GM21360 (cell line): ENCODE data around the gene PDS5A.
"Not testable (repeated sequence)": the region's sequence is repeated elsewhere in the genome, so short reads cannot be mapped to it uniquely, and the experiment has no call there.

Experiments used
- ATAC-seq: cut with Tn5 transposase; IDR thresholded peaks from one replicate; pipeline ENCODE4 v1.9.1; 2021; ENCODE audit warnings: mild to moderate bottlenecking, moderate library complexity; ENCODE audit not compliant: unreplicated experiment

The PDS5A gene

DNA sequence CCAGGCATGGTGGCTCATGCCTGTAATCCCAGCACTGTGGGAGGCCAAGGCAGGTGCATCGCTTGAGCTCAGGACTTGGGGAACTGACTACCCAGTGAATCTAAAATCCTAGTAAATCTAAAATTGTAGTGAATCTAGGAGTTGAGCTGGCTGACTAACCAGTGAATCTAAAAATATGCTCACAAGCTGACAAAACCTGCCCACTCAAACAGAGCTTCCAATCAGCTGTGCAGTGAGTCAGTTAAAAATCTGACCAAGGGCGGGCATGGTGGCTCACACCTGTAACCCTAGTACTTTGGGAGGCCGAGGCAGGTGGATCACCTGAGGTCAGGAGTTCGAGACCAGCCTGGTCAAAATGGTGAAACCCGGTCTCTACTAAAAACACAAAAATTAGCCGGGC is 72.7 kb downstream of the PDS5A start:
- ATAC-seq, result not testable (repeated sequence)

DNA sequence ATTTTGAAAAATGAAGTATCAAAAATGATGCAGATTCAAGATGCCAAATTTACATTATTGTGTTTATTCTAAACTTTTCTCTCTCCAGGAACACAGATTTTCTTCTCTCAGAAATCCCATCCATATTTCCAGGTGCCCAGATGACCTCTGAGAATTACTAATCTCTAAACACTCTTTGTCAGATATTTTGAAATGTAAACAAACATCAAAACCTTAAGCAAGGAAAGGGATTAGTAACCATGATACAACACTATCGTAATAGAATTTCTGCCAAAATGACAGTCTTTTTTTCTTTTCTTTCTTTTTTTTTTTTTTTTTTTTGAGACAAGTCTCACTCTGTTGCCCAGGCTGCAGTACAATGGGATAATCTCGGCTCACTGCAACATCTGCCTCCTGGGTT is 76.7 kb downstream of the PDS5A start:
- ATAC-seq, result no peak

DNA sequence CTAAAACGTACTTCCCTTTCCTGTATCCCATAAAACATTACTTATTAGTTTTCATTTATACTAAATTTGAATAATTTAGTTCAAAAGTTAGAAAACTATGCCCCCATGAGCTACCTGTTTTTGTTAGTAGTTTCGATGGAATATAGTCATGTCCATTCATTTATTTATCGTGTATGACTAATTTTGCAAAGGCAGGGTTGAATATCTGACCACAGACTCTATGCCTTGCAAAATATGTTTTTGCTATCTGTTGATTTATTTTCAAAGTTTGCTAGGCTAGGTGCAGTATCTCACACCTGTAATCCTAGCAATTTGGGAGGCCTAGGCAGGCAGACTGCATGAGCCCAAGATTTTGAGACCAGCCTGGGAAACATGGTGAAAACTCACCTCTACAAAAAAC is 78.4 kb downstream of the PDS5A start:
- ATAC-seq, result no peak

DNA sequence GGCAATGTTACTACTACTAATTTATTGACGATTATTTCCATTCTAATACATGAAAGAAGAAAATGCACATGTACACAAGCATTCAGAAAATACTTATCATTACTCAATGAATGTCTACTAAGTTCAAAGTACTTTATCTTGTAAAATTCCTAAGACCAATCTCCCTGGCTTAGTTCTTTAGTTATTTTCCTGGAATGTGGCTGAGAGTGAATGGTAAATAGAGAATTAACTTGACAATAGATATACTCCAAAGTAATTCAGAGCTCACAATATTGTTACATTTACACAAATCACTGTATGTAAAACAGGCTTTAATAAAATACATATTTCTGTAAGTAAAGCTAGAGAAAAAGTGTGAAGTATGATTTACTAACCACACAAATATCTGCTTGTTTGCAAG is 79.7 kb downstream of the PDS5A start:
- ATAC-seq, result no peak

DNA sequence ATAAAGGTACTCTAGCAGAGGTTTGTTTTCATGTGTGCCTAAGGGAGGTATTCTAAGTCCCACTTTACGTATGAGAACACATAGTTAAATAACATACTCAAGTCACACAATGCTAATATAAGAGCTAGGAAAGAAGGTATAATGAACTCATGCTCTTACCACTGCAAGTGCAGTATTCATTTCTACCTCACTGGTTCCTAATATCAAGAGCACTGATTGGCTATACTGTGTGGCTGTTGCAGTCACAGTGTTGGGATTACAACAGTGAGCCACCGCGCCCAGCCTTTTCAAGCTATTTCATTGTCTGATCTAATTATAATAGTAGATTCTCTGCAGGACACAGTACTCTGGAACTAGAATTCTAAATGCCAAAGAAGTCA is 84.0 kb downstream of the PDS5A start:
- no peak for ATAC-seq

DNA sequence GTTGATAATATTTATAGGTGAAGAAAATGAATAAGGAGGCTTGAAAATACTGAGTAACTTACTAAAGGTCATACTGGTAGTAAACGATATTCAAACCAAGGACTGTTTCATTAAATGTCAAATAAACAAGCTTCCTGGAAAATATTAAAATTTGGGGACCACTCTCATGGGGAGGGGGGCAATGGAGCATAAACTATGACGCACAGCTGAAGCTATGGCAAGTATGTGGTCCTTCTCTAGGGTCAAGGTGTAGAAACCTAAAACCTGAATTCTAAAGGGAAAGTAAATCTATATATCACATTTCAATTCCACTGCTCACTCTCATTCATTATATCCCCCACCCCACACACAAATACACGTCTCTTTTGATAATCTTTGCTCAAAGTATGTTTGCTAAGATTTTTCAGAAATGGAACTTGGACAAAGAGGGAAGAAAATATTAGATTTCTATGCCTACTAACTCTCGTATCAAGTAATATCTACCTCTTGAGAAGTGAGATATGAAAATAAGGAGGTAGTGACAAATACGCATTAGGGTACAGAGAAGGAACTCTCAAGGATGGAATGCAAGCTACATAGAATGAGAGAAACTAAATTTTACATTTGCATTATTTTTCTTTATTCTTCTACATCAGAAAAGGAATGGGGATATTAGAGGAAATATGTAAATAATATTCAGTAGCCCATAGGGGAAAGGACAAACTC is 84.6 kb downstream of the PDS5A start:
- no peak for ATAC-seq

DNA sequence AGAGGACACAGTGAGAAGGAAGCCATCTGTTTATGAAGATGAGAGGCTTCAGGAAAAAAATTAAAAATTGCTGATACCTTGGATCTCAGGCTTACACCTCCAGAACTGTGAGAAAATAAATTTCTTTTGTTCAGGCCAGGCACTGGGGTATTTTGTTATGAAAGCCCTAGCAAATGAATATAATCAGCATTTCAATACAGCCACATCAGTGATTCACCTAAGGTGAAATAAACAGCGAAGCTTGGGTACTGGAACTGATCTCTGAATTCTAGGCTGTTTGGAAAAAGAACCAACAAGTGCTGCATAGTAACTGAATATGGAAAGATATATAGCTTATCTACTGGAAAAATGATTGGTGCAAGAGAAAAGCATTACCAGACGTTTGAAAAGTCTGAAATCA is 88.5 kb downstream of the PDS5A start:
- no peak for ATAC-seq

DNA sequence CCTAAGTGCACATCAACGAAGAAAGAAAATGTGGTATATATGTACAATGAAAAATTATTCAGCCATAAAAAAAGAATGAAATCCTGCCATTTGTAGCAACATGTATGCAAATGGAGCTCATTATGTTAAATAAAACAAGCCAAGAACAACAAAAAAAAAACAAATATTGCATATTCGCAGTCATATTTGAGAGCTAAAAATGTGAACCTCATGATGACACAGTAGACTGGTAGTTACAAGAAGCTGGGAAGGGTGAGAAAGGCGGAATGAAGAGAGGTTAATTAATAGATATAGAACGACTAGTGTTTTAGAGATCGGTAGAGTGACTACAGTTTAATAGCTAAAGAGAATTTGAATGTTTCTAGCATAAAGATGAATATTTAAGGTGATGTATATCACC is 89.2 kb downstream of the PDS5A start:
- no peak for ATAC-seq

DNA sequence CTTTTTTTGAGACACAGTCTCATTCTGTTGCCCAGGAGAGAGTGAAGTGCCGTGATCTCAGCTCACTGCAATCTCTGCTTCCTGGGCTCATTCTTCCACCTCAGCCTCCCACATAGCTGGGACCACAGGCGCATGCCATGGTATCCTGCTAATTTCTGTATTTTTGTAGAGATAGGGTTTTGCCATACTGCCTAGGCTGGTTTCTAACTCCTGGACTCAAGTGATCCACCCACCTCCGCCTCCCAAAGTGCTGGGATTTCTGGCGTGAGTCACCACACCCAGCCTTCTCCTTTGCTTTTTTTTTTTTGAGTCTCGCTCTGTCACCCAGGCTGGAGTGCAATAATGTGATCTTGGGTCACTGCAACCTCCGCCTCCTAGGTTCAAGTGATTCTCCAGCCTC is 94.1 kb downstream of the PDS5A start:
- no peak for ATAC-seq

DNA sequence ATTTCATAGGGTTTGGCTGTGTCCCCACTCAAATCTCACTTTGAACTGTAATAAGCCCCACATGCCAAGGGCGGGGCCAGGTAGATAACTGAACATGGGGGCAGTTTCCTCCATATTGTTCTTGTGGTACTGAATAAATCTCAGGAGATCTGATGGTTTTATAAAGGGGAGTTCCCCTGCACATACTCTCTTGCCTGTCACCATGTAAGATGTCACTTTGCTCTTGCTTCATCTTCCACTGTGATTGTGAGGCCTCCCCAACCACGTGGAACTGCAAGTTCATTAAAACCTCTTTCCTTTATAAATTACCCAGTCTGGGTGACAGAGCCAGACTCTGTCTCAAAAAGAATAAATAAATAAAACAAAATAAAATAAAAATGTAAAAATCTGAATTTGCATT is 95.9 kb downstream of the PDS5A start:
- no peak for ATAC-seq

DNA sequence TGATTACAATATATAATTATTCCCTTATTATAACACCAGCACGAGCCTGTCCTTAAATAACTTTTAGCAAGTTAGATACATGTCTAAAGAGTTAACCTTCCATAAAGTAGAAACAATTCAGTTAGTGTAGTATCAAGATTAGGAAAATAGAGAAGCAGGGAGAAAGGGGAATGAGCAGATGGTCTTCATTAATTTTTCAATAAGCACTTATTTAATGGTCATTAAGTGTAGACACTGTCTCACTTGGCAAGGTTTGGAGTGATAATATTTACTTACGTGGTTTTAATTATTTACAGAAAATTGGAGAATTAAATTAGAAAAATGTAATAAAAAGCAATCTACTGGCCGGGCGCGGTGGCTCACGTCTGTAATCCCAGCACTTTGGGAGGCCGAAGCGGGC is 99.7 kb downstream of the PDS5A start:
- no peak for ATAC-seq

DNA sequence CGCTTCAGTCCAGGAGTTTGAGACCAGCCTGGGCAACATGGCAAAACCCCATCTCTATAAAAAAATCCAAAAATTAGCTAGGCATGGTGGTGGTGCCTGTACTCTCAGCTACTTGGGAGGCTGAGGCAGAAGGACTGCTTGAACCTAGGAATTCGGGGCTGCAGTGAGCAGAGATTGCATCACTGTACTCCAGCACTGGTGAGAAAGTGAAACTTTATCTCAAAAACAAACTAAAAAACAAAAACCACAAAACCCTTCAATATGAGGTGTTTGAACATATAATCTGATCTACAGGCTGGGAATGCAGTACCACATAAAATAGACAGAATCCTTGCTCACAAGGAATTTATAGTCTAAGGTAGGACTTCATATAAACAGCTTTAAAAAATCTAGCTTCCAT is 103.9 kb downstream of the PDS5A start:
- ATAC-seq, result no peak

DNA sequence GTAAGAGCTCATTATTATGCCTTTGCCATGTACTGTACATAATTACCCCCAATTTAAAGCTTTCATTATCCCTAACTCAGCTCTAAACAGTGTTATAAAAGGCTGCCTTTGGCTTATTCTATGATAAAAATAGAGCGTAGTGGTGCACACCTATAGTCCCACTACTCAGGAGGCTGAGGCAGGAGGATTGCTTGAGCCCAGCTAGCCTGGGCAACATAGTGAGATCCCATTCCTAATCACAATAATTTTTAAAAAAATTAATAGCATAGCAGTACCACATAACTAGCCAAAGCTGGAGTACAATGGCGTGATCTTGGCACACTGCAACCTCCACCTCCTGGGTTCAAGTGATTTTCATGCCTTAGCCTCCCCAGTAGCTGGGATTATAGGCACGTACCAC is 112.4 kb downstream of the PDS5A start:
- no peak for ATAC-seq

DNA sequence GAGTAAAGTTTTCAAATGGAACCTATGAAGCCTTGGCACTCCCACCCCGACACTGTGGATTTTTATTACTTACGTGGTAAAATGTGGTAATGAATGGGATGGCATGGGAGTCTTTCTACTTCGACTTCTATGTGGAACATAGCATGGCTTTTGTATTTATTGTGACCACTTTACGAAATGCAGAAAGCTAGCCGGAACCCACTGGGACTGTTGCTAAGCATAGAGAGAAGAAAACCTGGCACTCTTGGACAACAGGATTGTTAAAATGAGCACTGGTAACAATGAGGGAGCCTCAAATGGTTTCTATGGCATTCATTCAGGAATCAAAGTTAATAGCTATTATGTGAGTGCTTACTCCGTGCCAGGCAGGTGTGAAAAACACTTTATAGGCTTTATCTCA is 113.3 kb downstream of the PDS5A start:
- ATAC-seq, result no peak

DNA sequence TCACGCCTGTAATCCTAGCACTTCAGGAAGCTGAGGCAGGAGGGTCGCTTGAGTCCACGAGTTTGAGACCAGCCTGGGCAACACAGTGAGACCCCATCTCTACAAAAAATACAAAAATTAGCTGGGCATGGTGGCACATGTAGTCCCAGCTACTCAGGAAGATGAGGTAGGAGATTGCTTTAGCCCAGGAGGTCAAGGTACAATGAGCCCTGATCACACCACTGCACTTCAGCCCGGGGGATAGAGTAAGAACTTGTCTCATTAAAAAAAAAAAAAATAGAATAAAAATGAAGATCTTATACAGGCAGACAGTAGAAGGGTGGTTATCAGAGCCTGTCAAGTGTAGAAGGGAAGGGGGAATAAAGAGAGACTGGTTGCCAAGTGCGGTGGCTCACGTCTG is 116.9 kb downstream of the PDS5A start:
- no peak for ATAC-seq

DNA sequence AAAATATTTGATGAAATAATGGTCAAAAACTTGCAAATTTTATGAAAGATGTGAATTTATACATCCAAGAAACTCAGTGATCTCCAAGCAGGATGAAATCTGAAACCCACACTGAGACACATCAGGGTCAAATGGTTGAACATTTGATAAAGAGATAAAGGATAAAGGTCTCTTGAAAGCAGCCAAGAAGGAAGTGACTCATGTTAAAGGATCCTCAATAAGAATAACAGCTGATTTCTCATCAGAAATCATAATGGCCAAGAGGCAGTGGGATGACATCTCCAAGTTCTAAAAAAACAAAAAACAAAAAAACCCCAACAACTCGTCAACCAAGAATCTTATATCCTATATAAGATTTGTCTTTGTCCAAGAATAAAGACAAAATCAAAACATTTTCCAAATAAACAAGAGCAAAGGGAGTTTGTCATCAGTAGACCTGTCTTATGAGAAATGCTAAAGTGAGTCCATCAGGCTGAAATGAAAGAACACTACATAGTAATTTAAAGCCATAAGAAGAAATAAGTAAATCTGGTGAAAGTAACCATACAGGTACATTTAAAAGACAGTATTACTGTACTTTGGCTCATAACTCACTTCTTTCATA is 121.7 kb downstream of the PDS5A start:
- ATAC-seq, result no peak

DNA sequence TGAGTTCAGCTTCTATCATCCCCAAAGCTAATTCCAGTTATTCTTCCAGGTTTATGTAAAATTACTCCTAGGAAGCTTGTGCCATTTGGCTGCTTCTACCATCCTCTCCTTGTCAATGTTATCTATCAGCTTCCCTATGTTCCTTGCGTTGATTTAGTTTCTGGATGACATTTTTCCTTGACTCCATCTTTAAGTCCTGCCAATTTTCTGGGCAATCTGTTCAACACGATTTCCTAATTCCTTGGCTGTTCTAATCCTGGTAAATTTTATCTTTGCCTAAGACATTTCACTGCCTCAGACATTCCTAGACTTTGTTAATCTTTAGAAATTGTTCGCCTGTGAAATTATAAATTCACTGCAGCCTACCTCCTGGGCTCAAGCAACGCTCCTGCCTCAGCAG is 125.1 kb downstream of the PDS5A start:
- ATAC-seq, result no peak

DNA sequence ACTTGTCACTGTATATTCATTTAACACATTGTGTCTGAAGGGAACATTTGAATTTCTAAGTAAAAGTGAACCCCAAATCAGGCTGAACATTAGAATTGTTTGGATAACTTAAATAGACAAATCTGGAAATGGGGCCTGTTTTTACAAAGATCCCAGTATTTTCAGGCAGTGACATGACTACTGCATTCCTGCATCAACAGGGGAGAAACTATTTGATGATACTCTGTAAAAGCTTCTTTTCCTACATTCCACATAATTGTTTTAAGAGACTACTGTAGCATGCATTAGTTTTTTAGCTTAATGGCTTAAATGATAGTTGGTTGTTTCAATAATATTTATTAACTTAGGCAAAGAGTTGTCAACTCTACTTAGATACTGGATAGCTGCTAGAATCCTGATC is 127.0 kb downstream of the PDS5A start:
- ATAC-seq, result no peak

DNA sequence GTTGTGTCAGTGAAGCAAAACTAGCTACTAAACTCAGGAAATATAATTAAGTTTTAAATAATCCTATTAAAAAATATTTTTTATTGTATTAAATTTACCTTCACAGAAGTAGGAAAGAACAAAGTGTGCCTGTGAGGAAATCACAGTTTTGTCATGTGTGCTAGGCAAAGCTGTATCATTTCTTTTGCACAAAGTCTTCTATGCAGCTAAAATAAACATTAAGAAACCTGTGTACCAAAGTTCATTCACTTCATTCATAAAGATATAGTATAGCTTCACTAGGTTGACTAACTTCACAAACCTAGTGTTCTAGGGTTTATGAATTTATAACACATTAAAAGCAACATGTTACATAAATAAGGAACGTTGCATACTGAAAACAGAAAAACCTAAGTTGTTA is 131.0 kb downstream of the PDS5A start:
- no peak for ATAC-seq

DNA sequence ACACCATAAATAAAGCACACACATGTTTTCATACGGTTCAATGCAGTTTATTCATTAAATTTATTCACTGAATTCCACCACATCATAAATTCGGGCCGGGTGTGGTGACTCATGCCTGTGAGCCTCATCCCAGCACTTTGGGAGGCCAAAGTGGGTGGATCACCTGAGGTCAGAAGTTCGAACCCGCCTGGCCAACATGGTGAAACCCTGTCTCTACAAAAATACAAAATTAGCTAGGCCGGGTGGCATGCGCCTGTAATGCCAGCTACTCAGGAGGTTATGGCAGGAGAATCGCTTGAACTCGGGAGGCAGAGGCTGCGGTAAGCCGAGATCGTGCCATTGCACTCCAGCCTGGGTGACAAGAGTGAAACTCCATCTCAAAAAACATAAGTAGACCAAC is 131.6 kb downstream of the PDS5A start:
- no peak for ATAC-seq

DNA sequence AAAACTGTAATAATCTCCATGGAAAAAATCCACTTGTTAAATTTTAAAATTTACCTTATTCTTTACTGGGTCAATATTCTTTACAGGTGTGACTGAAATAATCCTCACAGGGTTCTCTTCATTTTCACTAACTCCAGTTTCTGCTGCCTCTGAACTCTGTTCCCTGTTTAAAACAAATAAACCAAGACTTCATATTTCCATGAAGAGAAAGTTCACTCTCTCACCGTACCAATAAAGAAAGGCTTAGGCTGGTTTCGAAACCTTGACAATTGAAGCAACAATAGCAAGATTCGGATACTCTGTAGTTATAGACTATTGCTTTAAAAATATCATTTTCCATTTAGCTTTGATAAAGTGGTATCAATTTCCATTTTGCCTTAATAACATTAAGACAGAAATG is 135.8 kb downstream of the PDS5A start:
- ATAC-seq, result no peak

DNA sequence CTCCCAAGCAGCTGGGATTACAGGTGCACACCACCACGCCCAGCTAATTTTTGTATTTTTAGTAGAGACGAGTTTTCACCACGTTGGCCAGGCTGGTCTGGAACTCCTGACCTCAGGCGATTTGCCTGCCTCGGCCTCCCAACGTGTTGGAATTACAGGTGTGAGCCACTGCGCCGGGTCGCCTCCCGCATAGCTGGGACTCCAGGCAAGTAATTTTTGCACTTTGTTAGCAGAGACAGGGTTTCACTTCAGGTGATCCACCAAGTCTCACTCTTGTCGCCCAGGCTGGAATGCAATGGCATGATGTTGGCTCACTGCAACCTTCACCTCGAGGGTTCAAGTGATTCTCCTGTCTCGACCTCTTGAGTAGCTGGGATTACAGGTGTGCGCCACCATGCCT is 137.2 kb downstream of the PDS5A start:
- not testable (repeated sequence) for ATAC-seq

DNA sequence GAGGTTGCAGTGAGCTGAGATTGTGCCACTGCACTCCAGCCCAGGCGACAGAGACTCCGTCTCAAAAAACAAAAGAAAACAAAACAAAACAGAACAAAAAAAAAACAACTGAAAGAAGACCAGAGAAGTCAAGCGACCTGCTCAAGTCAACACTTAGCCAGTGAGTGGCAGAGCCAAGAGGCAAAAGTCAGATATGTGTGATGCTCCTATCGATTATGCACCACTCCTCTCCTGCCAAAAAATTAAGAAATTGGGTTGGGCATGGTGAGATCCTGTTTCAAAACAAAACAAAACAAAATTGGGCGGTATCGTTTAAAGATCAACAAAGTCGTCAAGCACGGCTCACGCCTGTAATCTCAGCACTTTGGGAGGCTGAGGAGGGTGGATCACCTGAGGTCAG is 137.7 kb downstream of the PDS5A start:
- no peak for ATAC-seq
